ENCODE data around the gene CCDC13.

DNA sequence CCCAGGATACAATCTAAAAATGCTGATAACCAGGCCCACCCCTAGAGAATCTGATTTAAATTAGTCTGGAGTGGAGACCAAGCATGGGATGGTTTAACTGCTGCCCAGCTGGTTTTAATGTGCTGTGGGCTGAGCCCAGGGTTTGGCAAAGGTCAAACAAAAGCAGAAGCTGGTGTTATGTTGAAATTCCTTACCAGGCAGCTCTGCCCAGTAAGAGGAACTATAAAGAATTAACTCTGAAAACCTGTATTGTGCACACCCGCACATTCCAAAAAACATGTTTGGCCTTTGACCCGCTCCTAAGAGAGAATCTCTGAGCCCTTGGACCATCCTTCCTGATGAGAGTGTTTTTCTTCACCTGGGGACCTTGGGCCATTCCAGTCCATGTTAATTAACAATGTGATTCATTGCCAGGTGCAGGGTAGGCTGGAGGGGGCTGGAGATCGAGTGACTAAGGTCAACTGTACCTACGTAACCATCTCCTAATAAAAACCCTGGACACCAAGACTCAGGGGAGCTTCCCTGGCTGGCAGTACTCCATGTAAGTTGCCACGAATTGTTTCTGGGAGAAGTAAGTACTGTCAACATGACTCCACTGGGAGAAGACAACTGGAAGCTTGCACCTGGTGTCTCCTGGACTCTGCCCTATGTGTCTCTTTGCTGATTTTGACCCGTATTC lies 10.9 kb downstream of the CCDC13 start:
- TF ChIP-seq ZNF565 (CRISPR knock-in tag; conservative IDR thresholded peaks at IDR 0.05; ENCODE audit: low read depth) (no peak), ESRRG (CRISPR knock-in tag; IDR thresholded peaks at IDR 0.05) (no peak), OSR1 (CRISPR knock-in tag; IDR thresholded peaks at IDR 0.05) (no peak), GLIS3 (CRISPR knock-in tag; IDR thresholded peaks at IDR 0.05) (no peak), SNAI2 (CRISPR knock-in tag; IDR thresholded peaks at IDR 0.05) (no peak), ZC3H10 (CRISPR knock-in tag; IDR thresholded peaks at IDR 0.05) (no peak), ZFP3 (CRISPR knock-in tag; IDR thresholded peaks at IDR 0.05) (no peak)
